PC-3 (cell line): Measurements from ENCODE around the gene PDHB. TPM values are rescaled to one million over a fixed set of nuclear protein-coding genes. Genes with fewer than 3 reads are reported as not detected.

ENCODE experiments used
- ATAC-seq: fragments of 200-7000 bp; cut with Tn5 transposase; 2 replicates; pipeline ENCODE4 v1.9.1; 2020; ENCODE audit warnings: mild to moderate bottlenecking, moderate library complexity
- BruUV-seq: library from RNA; stranded (reverse); fragments of 400-500 nt; replicated peaks from 2 replicates; lab custom pipeline; 2021; lab: Mats Ljungman, UMichigan
- CTCF ChIA-PET: fragments of 300-600 bp; sonication (Branson Sonifier 250); formaldehyde crosslinking; loops from one replicate; lab custom pipeline; 2022; ENCODE audit warnings: antibody characterized with exemption; lab: Charles Lee
- POLR2A ChIA-PET: fragments of 300-600 bp; sonication (Branson Sonifier 250); formaldehyde crosslinking; loops from one replicate; lab custom pipeline; 2022; ENCODE audit warnings: antibody characterized with exemption; ENCODE audit not compliant: unreplicated experiment; lab: Charles Lee
- DNase-seq: peaks from one replicate; pipeline ENCODE4 v3.0.0-alpha.2; 2015
- H2AFZ ChIP-seq: fragments of 300-600 bp; sonication (generic); 2 replicates; pipeline ENCODE4 v1.6.0; 2016; ENCODE audit warnings: antibody characterized with exemption, low read length
- H3F3A ChIP-seq: fragments of 300-600 bp; sonication (generic); one replicate; pipeline ENCODE4 v1.6.0; 2017; ENCODE audit warnings: antibody characterized with exemption, low read length, control low read depth, mild to moderate bottlenecking; ENCODE audit not compliant: unreplicated experiment
- H3K27ac ChIP-seq: fragments of 300-600 bp; sonication (generic); 2 replicates; pipeline ENCODE4 v1.5.1; 2016; ENCODE audit warnings: mild to moderate bottlenecking, low read length
- H3K27me3 ChIP-seq: fragments of 300-600 bp; sonication (generic); 2 replicates; pipeline ENCODE4 v1.6.1; 2016; ENCODE audit warnings: low read length, mixed read lengths
- H3K36me3 ChIP-seq: fragments of 300-600 bp; sonication (generic); 2 replicates; pipeline ENCODE4 v1.6.1; 2016; ENCODE audit warnings: low read depth, mixed run types, low read length, mixed read lengths
- H3K4me1 ChIP-seq: fragments of 300-600 bp; sonication (generic); 2 replicates; pipeline ENCODE4 v1.5.1; 2016; ENCODE audit warnings: low read length; ENCODE audit not compliant: insufficient read depth
- H3K4me2 ChIP-seq: fragments of 300-600 bp; sonication (generic); 2 replicates; pipeline ENCODE4 v1.6.0; 2016; ENCODE audit warnings: low read length
- H3K4me3 ChIP-seq: fragments of 300-600 bp; sonication (generic); 2 replicates; pipeline ENCODE4 v1.5.1; 2016; ENCODE audit warnings: mild to moderate bottlenecking, low read length, mixed read lengths
- H3K79me2 ChIP-seq: fragments of 300-600 bp; sonication (generic); 2 replicates; pipeline ENCODE4 v1.6.1; 2017; ENCODE audit warnings: low read length, mixed read lengths
- H3K9ac ChIP-seq: fragments of 300-600 bp; sonication (generic); 2 replicates; pipeline ENCODE4 v1.6.0; 2016; ENCODE audit warnings: mild to moderate bottlenecking, low read length
- H3K9me2 ChIP-seq: fragments of 300-600 bp; sonication (generic); replicated peaks from 2 replicates; pipeline ENCODE4 v1.6.1; 2016; ENCODE audit warnings: mixed run types, low read length, mixed read lengths
- H3K9me3 ChIP-seq: fragments of 300-600 bp; sonication (generic); 2 replicates; pipeline ENCODE4 v1.6.1; 2016; ENCODE audit warnings: low read length, mixed read lengths
- H4K20me1 ChIP-seq: fragments of 300-600 bp; sonication (generic); 2 replicates; pipeline ENCODE4 v1.6.1; 2016; ENCODE audit warnings: low read length, mixed read lengths
- EZH2 ChIP-seq: fragments of 300-600 bp; sonication (generic); IDR thresholded peaks from one replicate; pipeline ENCODE4 v1.6.1; 2017; ENCODE audit warnings: antibody characterized with exemption, mild to moderate bottlenecking, low read length; ENCODE audit not compliant: unreplicated experiment
- EZH2phosphoT487 ChIP-seq: fragments of 300-600 bp; sonication (generic); IDR thresholded peaks from 2 replicates; pipeline ENCODE4 v1.6.1; 2018; ENCODE audit warnings: mild to moderate bottlenecking, antibody characterized with exemption, low read length, borderline replicate concordance
- intact Hi-C: fragments of 100-400 bp; cut with micrococcal nuclease; formaldehyde crosslinking; loops from 2 replicates; pipeline ENCODE4 v1.9.0; 2023
- total RNA-seq: library from RNA; depleted of rRNA; stranded (reverse); fragments of >200 nt; gene quantifications from 2 replicates; pipeline ENCODE4 v1.2.3, GENCODE V29; 2014
- TF ChIP-seq, protein P1 (sequence below): fragments of 300-600 bp; sonication (generic); conservative IDR thresholded peaks from 2 replicates; pipeline ENCODE4 v1.5.1; 2017; ENCODE audit warnings: antibody characterized with exemption, low read depth, mild to moderate bottlenecking, low read length

The PDHB gene
- total RNA-seq, 1 experiment from 2014 or later: 103 TPM

DNA sequence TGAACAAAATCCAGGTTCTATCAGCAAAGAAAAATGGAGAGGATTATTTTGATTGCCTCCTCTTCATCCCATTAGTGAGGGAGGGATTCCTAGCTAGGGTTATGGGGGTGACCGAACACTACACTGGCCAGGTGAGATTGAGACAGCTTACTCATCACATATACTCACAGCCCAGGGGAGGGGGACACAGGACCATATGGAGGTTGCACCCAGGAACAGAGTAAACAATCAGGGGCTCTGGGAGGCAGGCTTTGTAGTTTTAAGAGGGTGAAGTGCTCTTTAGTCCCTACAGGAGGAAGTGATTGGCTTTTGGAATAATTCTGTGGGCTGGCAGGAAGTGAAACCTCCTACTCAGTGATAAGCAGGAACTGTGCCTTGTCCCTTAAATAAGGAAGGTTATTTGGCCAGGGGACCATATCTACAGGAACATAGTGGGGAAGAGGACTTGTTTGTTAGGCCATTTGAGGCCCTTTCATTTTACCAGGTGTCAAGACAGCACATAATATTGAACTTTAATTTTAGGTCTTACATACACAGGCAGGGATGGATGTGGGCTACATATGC lies 40.8 kb upstream of the PDHB start:
- Histone ChIP-seq H4K20me1 (no peaks in the 10 kb centered on the region), H2AFZ (no peak overlapping the region), H3K9me2 (no peaks in the 10 kb centered on the region), H3K9me3 (no peaks in the 10 kb centered on the region), H3F3A (peaks cover 6% of the 10 kb centered on the region), H3K79me2 (no peaks in the 10 kb centered on the region), H3K9ac (no peak overlapping the region), H3K27me3 (no peaks in the 10 kb centered on the region), H3K4me1 (peaks cover 27% of the 10 kb centered on the region), H3K36me3 (no peaks in the 10 kb centered on the region), H3K27ac (no peak overlapping the region), H3K4me2 (no peak overlapping the region), H3K4me3 (no peak overlapping the region)
- TF ChIP-seq EZH2phosphoT487 (no peak), EZH2 (no peak)
- TF ChIP-seq, protein P1, sequence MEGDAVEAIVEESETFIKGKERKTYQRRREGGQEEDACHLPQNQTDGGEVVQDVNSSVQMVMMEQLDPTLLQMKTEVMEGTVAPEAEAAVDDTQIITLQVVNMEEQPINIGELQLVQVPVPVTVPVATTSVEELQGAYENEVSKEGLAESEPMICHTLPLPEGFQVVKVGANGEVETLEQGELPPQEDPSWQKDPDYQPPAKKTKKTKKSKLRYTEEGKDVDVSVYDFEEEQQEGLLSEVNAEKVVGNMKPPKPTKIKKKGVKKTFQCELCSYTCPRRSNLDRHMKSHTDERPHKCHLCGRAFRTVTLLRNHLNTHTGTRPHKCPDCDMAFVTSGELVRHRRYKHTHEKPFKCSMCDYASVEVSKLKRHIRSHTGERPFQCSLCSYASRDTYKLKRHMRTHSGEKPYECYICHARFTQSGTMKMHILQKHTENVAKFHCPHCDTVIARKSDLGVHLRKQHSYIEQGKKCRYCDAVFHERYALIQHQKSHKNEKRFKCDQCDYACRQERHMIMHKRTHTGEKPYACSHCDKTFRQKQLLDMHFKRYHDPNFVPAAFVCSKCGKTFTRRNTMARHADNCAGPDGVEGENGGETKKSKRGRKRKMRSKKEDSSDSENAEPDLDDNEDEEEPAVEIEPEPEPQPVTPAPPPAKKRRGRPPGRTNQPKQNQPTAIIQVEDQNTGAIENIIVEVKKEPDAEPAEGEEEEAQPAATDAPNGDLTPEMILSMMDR: no peak
- ATAC-seq (no peak), DNase-seq (no peak)
- CTCF ChIA-PET: interaction anchor here (0.5 kb wide), 1 partner anchor 140 kb away, joined by 4 read pairs; no protein-coding TSS in a partner anchor
- BruUV-seq: no TSS peak
- intact Hi-C loops: no loop called here
- POLR2A ChIA-PET: no interaction called here

DNA sequence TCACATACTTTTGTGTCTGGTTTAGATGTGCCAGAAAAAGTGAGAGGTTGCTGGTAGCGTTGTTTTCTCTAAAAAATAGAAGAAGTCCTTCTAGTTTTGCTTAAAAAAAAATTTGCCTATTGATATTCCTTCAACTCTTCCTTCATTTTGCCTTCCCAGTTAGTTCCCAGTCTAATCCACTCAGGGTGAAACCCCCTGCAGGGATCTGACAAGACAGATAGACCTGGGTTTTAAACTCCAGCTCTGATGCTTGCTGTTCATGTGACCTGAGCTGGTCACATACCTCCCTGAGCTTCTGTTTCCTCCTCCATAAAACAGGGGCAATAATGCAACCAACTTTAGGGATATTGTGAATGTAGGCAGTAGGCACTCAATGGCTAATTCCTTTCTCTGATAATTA lies 39.6 kb upstream of the PDHB start:
- Histone ChIP-seq H3K9ac (no peak overlapping the region), H3K9me3 (no peaks in the 10 kb centered on the region), H3K4me2 (no peak overlapping the region), H3K4me3 (no peak overlapping the region), H2AFZ (no peak overlapping the region), H3K27ac (no peak overlapping the region), H3K4me1 (peaks cover 27% of the 10 kb centered on the region), H3K27me3 (no peaks in the 10 kb centered on the region), H3K36me3 (no peaks in the 10 kb centered on the region), H4K20me1 (no peaks in the 10 kb centered on the region), H3K79me2 (no peaks in the 10 kb centered on the region), H3F3A (peaks cover 6% of the 10 kb centered on the region), H3K9me2 (no peaks in the 10 kb centered on the region)
- no TSS peak for BruUV-seq
- ATAC-seq (no peak), DNase-seq (no peak)
- TF ChIP-seq EZH2phosphoT487 (no peak), EZH2 (no peak)
- TF ChIP-seq, protein P1: no peak
- ChIA-PET POLR2A (no interaction called here), CTCF (no interaction called here)
- intact Hi-C loops: no loop called here
